Activated CD8-positive, alpha-beta memory T cell treated with anti-CD3 and anti-CD28 coated beads for 24 hours (primary cell): ENCODE measurements around the gene TGM3.
"Not testable (repeated sequence)": the region's sequence is repeated elsewhere in the genome, so short reads cannot be mapped to it uniquely, and the experiment has no call there.

Experiments used
- DNase-seq: peaks from one replicate; pipeline ENCODE4 v3.0.0-alpha.2; 2020

TGM3 gene, protein sequence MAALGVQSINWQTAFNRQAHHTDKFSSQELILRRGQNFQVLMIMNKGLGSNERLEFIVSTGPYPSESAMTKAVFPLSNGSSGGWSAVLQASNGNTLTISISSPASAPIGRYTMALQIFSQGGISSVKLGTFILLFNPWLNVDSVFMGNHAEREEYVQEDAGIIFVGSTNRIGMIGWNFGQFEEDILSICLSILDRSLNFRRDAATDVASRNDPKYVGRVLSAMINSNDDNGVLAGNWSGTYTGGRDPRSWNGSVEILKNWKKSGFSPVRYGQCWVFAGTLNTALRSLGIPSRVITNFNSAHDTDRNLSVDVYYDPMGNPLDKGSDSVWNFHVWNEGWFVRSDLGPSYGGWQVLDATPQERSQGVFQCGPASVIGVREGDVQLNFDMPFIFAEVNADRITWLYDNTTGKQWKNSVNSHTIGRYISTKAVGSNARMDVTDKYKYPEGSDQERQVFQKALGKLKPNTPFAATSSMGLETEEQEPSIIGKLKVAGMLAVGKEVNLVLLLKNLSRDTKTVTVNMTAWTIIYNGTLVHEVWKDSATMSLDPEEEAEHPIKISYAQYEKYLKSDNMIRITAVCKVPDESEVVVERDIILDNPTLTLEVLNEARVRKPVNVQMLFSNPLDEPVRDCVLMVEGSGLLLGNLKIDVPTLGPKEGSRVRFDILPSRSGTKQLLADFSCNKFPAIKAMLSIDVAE

DNA sequence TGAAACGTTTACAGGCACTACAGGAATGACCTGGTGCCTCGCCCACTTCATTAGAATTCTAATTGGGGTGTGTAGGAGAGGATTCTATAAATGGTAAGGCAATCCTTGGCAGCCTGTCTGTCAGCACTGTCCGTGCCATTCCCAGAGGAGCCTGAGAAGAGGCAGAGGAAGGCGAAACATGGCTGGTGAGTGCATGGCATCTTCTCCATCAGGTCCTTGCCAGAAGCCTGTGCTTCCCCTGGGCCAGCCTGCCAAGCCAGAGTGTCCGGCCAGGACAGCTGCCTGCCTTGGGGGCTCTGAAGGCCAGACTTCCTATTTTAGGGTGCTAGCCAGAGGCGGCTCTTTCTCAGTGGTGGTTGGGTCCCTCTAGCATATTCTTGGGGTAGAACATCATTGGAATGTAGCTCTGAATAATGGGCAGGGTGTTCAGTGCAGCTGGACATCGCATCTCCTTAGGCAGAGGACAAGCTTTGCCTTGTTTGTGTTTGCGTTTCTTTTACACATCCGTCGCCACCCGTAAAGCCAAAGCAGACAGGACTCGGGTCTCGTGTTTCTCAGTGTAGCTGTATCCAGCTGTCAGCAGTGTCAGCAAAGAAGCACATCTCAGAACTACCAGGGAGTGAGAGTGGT lies at the start of gene TGM3:
Gene TGM3 (plus strand): TSS at position 116 of the 630 bp plus-strand sequence. CDS start 63 bp downstream, at position 179.
- DNase-seq = no peak

DNA sequence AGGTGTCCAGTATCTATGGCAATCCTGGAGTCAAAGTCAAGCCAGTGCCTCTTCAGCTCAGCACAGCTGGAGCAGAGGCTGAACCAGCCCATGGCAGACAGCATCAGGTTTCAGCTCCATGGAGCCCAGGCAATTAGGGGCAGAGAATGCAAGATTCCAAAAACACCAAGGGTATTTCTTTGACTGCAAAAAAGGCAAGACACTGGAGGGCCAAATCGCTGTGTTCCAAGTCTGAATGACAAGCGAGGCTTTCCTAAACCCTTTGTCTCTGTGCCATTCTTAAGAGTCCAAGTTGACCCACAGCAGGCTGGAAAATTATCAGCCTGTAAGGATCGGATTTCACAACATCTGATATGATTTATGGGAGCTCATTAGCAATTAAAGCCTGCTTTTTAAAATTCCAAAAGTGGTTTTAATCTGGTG lies 49.7 kb upstream of the TGM3 start:
- no peak for DNase-seq

DNA sequence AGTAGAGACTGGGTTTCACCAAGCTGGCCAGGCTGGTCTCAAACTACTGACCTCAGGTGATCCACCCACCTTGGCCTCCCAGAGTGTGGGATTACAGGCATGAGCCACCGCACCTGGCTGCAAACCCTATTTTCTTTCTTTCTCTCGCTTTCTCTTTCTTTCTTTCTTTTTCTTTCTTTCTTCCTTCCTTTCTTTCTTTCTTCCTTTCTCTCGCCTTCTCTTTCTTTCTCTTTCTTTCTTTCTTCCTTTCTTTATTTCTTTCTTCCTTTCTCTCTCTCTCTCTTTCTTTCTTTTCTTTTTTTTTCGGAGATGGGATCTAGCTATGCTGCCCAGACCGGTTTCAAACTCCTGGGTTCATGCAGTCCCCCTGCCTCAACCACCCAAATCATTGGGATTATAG lies 47.0 kb upstream of the TGM3 start:
- DNase-seq = no peak

DNA sequence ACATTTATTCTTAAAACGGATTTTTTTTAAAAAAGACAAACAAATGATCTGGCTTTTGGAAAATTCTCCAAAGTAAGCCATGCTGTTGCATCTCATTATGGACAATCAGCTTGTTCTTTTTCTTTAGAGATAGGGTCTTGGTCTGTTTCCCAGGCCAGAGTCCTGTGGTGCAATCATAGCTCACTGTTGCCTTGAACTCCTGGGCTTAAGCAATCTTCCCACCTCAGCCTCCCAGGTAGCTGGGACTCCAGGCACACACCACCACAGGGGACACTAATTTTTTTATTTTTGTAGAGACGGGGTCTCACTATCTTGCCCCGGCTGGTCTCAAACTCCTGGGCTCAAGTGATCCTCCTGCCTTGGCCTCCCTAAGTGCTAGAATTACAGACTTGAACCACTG lies 45.9 kb upstream of the TGM3 start:
- no peak for DNase-seq

DNA sequence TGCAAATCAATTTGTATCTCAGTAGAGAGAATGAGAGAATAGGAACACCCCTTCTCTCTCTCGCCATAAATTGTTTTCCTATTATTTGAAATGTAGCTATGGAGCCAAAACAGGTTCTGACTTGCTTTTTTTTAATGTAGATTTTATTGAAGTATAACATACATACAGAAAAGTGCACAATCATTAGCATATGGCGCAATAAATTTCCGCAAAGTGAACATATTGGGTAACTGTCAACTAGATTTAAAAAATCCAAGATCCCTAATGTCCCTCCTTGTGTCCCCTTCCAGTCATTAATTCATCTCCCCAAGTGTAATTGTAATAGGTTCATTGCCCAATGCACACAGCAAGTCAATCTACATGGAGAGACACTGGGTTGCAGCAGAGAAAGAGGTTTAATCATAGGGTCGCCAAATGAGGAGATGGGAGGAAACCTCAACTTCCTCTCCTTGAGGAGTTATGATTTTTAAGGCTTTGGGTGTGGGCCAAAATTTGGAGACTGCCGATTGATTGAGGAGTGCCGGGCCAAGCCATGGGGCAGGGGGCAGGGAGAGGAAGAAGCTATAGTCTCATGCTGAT lies 43.3 kb upstream of the TGM3 start:
- no peak for DNase-seq

DNA sequence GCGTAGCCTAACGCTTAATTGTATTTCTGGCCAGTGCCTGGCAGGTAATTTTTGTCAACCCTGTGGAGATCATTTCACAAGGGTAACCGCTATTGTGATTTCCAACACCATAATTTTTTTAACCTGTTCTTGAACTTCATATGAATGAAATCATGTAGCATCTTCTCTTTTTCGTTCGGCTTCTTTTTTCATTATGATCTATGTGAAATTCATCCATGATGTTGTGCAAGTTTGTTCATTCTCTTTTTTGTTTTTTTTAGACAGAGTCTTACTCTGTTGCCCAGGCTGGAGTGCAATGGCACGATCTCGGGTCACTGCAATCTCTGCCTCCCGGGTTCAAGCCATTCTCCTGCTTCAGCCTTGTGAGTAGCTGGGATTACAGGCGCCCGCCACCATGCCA lies 42.5 kb upstream of the TGM3 start:
- no peak for DNase-seq

DNA sequence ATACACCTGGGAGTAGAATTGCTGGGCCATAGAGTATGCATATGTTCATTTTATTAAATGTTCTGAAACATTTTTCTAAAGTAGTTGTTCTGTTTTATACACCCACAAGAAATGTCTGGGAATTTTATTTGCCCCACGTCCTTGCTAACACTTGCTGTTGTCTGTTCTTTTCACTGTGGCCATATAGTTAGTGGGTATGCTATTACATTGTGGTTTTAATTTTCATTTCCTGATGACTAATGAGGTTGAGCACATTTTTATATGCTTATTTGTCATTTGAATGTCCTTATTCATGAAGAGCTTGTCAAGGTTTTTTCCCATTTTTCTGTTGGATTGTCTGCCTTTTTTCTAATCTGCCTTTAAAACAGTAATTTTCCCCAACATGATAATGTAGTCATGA lies 41.5 kb upstream of the TGM3 start:
- DNase-seq = no peak

DNA sequence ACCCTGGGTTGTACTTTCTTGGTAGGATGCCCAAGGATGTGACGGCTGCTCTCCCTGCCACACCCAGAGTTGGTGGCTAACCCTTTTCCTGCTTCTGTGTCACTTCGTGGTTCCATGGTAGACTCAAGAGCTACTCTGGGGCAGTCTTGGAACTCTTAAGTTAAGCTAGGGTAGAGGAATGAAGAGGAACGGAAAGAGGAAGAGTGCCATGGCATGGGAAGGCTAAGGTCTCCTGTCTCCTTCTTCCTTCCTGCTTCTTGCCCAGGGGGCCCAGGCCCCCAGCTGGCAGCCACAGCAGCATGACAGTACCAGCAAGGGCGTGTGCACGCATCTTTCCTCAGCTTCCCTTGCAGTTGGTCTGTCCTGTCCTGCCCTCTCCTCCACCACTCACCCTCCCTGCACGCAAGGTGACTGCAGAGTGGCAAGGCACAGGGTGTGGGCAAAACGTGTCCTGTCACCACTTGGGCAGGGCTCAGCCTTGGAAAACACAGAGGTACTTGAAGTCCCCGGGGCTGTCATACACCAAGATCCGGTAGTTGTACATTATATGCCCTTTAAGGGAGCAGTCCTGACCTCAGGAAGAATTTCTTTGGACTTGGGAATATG lies 39.8 kb upstream of the TGM3 start:
- DNase-seq = no peak

DNA sequence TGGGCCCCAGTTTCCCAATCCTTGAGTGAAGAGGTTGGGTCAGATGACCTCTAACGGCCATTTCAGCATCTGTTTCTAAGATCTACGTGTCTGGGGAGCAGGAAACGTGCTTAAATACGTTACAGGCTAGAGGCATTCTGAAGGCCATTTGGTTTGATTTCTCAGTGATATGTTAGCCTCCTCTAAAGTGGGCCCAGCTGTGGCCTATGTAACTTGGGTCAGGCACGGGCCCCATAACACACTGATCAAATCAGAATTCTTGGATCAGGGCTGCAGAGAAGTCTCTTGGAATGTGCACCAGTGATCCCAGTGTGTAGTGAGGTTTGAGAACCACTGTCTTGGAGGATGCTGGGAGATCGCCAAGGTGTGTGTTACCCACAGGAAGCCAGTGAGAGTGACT lies 36.1 kb upstream of the TGM3 start:
- DNase-seq = no peak

DNA sequence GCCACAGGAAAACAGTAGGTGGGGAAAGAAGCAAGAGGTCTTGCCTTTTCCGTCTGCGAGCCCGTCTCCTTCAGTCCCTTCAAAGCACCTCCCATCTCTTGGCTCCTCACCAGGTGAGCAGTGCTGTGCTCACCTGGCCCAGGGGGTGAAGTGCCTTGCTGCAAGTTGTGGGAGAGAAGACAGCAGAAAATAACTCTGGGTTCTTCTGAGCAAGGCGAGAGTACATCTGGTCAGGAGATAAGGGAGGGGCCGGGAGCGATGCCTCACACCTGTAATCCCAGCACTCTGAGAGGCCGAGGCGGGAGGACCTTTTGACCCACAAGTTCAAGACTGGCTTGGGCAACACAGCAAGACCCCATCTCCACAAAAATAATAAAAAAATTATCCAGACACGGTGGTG lies 35.6 kb upstream of the TGM3 start:
- DNase-seq = no peak

DNA sequence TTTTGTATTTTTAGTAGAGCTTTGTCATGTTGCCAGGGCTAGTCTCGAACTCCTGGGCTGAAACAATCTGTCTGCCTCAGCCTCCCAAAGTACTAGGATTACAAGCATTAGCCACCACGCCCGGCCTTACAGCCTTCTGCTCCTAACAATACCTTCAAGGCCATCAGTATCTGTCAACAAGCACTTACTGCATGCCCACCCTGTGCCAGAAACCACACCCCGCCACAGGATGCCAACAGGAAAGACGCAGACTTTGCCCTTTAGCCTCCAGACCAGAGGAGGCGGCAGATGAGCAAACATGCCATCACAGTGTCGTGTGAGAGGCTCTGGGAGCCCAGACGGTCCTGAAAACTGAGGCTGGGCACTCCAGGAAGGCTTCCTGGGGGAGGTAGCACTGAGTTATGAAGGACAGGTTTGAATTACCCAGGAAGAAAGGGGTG lies 34.7 kb upstream of the TGM3 start:
- DNase-seq = no peak

DNA sequence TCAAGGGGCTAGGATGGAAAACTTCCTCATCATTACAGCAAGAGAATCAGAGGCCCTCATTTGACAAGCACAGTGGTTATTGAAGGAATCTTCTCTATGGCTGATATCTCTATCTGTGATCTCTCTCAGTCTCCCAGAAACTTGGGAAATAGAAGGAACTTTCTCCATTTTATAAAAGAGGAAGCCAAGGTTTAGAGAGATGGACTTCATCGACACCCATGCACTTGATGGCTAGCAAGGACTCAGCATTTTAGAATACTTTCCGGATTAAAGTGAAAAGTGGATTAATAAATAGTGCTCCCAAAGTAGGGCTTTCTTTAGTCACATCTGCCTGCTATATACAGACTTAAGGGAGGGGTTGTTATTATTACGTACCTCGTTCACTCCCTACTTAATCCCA lies 34.2 kb upstream of the TGM3 start:
- DNase-seq = no peak

DNA sequence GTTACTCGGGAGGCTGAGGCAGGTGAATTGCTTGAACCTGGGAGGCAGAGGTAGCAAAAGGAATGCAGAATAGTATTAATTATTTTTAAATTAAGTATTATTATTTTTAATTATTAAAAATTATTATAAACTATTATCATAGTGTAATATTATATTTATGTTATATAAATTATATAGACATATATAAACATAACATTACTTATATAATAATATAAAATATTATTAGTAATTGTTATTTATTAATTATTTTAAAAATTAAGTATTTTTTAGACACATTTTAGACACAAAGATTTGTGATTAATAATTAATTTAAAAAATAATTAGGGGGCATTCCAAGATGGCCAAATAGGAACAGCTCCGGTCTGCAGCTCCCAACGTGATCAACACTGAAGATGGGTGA lies 31.7 kb upstream of the TGM3 start:
- no peak for DNase-seq

DNA sequence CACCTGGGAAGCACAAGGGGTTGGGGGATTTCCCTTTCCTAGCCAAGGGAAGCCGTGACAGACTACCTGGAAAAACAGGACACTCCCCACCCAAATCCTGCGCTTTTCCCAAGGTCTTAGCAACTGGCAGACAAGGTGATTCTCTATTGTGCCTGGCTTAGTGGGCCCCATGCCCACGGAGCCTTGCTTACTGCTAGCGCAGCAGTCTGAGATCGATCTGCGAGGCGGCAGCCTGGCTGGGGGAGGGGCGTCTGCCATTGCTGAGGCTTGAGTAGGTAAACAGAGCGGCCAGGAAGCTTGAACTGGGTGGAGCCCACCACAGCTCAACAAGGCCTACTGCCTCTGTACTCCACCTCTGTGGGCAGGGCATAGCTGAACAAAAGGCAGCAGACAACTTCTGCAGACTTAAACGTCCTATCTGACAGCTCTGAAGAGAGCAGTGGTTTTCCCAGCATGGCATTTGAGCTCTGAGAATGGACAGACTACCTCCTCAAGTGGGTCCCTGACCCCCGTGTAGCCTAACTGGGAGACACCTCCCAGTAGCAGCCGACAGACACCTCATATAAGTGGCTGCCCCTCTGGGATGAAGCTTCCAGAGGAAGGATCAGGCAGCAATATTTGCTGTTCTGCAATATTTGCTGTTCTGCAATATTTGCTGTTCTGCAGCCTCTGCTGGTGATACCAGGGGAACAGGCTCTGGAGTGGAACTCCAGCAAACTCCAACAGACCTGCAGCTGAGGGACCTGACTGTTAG lies 31.0 kb upstream of the TGM3 start:
- DNase-seq = not testable (repeated sequence)

DNA sequence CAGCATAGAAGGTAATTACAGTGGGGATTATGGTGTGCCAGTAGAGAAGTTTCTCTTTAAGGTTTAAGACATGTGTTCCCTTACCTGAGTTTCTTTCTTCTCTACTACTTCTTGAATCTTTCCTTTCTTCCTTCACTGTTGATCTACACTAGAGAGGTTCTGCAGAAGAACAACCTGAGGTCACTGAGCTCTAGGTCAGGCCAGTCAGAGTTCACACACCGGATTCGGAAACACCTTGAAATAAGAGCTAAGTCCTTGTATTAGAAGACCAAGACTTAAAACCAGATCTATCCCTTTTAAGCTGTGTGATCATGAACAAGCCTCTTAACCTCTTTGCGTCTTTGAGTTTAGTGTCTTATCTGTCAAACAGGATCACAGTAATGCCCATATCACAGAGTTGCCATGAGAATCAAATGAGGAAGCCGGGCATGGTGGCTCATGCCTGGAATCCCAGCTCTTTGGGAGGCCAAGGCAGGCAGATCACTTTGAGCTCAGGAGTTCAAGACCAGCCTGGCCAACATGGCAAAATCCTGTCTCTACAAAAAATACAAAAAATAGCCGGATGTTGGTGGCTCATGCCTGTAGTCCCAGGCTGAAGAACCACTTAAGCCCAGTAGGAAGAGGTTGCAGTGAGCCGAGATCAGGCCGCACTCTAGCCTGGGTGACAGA lies 22.0 kb upstream of the TGM3 start:
- DNase-seq = no peak

DNA sequence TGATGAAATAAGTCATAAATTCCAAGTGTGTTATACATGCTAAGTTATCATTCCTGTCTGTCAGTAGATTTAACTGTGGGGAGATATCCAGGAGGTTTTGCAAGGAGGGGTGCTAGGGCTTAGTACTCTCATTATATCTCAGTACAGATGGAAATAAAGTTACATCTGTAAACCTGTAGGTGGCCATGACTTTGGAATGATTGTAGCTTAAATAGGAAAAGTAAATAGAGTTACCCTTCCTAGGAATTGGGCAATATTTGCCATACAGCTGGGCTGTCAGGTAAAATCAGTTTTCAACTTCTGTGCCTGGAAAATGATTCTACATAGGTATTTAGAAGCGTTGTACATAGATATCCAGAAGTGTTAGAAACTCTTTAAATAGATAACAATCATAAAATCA lies 19.8 kb upstream of the TGM3 start:
- DNase-seq = no peak

DNA sequence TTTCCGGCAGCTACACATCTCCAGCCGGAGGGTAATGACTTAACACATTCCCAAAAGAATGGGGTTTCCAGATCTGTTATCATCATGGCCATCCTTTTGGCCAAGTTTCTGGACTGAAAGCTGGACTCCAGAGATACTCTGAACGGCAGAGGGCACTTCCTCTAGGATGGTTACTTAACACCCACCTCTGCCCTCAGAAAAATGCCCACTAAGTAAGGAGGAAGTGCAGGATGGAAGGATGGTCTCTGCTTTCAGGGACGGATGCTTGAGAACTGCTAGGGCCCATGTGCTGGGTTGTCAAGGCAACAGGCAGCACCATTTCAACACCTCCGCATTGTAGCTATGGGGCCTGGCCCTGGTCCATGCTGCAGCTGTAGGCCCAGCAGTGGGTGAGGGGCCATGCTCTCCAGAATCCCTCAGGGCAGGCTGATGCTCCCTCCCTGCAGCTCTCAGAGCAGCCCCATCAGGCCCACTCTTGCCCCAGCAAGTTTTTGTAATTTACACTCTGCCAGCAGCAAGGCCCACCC lies 16.5 kb upstream of the TGM3 start:
- no peak for DNase-seq

DNA sequence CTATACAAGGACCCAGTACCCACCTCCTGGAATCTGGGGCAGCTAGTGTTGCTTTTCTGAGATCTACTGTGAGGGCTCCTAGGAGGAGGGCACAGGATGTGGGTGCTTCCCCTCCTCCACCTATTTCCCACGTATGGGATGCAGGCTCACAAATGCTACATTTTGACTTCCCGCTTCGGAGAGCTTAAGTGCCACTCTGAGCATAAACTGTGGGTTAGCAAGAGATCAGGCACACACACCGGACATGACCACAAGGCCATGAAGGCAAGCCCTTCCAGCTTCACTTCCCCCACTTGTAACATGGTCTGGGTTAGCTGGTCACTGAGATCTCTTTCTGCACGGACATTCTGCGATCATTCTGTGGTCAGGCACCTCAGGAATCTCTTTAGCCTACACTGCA lies 15.7 kb upstream of the TGM3 start:
- no peak for DNase-seq

DNA sequence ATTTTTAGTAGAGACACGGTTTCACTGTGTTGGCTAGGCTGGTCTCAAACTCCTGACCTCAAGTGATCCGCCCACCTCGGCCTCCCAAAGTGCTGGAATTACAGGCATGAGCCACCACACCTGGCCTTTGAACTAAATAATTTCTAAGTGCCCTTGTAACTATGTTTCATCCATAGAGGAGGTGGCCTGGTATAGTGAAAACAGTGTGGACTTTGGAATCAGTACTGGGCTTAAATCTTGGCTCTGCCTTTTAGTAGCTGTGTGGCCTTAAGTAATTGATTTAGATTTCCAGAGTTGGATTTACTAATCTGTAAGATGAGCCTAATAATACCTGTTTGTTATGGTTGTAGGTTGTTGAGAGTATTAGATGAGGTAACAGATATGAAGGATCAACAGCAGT lies 14.2 kb upstream of the TGM3 start:
- DNase-seq = no peak

DNA sequence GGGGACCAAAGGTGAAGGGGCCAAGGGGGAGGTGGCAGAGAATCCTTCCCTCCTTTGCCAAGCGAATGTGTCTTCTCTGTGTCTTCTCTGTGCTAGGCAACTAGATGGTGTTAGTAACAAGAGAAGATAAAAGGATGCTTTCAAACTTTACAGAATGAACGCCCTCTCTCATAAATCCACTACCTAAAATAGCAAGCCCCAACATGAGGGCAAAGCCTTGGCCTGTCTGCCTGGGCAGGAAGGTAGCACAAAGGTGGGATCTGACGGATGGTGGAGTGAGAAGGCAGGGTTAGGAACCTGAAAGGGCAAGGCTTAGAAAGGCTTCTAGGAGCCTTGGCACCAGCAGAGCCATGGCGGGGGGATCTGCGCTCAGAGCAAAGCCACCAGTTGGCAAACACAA lies 13.6 kb upstream of the TGM3 start:
- no peak for DNase-seq

DNA sequence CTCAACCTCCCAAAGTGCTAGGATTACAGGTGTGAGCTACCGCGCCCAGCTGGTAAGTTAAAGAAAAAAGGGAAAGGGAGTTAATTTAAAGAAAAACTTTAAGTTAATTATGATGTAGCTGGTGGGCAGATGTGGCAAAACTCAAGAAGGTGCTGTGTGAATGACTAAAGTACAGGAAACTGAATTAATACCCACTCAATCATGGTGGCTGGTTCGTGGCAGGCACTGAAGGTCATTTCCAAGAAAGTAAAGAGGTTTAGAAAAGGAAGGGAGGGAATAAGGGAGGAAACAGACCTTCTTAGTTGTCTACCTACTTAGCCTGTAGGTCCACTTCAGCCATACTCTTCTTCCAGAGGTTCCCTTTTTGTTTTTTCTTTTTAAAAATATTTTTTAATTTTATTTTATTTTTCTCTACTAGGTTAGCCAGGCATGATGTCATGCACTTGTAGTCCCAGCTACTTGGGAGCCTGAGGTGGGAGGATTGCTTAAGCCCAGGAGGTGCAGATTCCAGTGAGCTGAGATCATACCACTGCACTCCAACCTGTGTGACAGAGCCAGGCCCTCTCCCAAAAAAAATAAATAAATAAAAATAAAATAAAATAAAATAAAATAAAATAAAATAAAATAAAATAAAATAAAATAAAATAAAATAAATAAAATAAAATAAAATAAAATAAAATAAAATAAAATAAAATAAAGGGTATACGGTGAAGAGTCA lies 11.9 kb upstream of the TGM3 start:
- no peak for DNase-seq
